Measurements from ENCODE around the gene PGAM4. TPM values are rescaled to one million over a fixed set of nuclear protein-coding genes. Genes with fewer than 3 reads are reported as not detected.

Gene PGAM4
- total and polyA plus RNA-seq, 2 donors (not counting 1 experiment from before 2014, with no cell fraction given) = not detected

DNA sequence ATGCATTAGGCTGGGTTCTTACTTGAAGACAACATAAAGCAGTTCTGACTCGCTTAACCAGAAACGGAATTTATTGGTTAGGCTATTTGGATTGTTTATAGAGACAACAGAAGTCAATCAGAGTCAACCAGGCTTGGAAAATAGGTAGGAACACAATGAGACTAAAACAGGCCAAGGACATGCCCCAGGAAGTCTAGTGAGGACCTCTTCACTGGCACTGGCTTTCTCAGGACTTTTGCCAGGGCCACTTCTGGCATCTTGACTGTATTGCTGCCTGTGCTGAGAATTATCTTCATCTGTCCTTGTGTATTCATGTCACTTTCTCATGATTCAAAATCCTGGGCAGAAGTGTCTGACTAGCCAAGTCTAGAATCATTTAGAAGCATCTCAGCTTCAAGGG, 19.6 kb downstream of the PGAM4 start:
- TF ChIP-seq, protein P1, sequence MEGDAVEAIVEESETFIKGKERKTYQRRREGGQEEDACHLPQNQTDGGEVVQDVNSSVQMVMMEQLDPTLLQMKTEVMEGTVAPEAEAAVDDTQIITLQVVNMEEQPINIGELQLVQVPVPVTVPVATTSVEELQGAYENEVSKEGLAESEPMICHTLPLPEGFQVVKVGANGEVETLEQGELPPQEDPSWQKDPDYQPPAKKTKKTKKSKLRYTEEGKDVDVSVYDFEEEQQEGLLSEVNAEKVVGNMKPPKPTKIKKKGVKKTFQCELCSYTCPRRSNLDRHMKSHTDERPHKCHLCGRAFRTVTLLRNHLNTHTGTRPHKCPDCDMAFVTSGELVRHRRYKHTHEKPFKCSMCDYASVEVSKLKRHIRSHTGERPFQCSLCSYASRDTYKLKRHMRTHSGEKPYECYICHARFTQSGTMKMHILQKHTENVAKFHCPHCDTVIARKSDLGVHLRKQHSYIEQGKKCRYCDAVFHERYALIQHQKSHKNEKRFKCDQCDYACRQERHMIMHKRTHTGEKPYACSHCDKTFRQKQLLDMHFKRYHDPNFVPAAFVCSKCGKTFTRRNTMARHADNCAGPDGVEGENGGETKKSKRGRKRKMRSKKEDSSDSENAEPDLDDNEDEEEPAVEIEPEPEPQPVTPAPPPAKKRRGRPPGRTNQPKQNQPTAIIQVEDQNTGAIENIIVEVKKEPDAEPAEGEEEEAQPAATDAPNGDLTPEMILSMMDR (IDR thresholded peaks at IDR 0.05) = no peak
- no peak for TF ChIP-seq EZH2 (IDR thresholded peaks at IDR 0.05; ENCODE audit: borderline replicate concordance, insufficient read depth, low read depth, low read length, poor library complexity, severe bottlenecking)
- ATAC-seq (ENCODE audit: low read depth) = no peak
- no peaks in the 10 kb centered on the region for H3K27me3 Mint-ChIP-seq
- Histone ChIP-seq H3K9me3 (ENCODE audit: control extremely low read depth in 1 of 3, control insufficient read depth in 2 of 3, insufficient read depth in 1 of 3, low read length in 2 of 3) (no peaks in the 10 kb centered on the region), H4K20me1 (ENCODE audit: control insufficient read depth, insufficient read depth, low read length, poor library complexity, severe bottlenecking) (no peaks in the 10 kb centered on the region), H3K4me3 (ENCODE audit: control extremely low read depth in 1 of 5, extremely low read depth in 1 of 5, insufficient read depth in 1 of 5, low read depth in 2 of 5, low read length in 4 of 5) (no peak overlapping the region), H3K4me1 (ENCODE audit: control insufficient read depth in 2 of 2, insufficient read depth in 2 of 2, low read length in 2 of 2) (no peaks in the 10 kb centered on the region), H3K9ac (ENCODE audit: low read length) (no peak overlapping the region), H3K27ac (ENCODE audit: low read length in 2 of 2) (no peak overlapping the region), H2AFZ (ENCODE audit: insufficient read depth, low read depth, low read length, poor library complexity, severe bottlenecking) (no peak overlapping the region), H3K27me3 (replicated peaks in 1 of 4; ENCODE audit: control extremely low read depth in 1 of 4, control insufficient read depth in 3 of 4, insufficient read depth in 4 of 4, low read length in 3 of 4) (no peaks in the 10 kb centered on the region), H3K79me2 (ENCODE audit: control insufficient read depth, insufficient read depth, low read length) (peaks cover 17% of the 10 kb centered on the region), H3K36me3 (replicated peaks in 1 of 2; ENCODE audit: control extremely low read depth in 1 of 2, control insufficient read depth in 1 of 2, extremely low read depth in 1 of 2, insufficient read depth in 2 of 2, low read length in 1 of 2) (no peaks in the 10 kb centered on the region), H3K4me2 (replicated peaks; ENCODE audit: low read depth, low read length, poor library complexity, severe bottlenecking) (no peak overlapping the region)
- no peak overlapping the region for H3K27ac Mint-ChIP-seq
- ChIA-PET CTCF (no interaction called here), POLR2A (no interaction called here)
- H3K4me3 Mint-ChIP-seq = no peak overlapping the region
- DNase-seq = no peak
- no CpG with 5 or more reads among the region's 2 CpGs for WGBS (ENCODE audit: insufficient coverage)
- H3K4me1 Mint-ChIP-seq = peaks cover 6% of the 10 kb centered on the region
- intact Hi-C loops (cut with micrococcal nuclease) = no loop called here
- H3K9me3 Mint-ChIP-seq (ENCODE audit: insufficient read depth) = no peaks in the 10 kb centered on the region

DNA sequence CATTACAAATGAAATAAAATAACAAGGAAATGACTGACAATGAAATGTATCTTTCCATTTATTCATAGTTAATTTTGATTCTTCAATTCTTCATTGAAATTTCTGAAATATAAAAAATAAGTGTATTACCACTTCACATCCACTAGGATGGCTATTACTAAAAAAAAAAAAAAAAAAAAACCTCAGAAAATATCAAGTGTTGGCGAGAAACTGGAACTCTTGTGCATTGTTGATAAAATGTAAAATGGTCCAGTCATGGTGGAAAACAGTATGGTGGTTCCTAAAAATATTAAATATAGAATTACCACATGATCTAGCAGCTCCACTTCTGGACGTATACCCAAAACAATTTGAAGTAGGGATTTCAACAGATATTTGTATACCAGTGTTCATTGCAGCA, 22.9 kb downstream of the PGAM4 start:
- H3K36me3 ChIP-seq (replicated peaks in 1 of 2; ENCODE audit: control extremely low read depth in 1 of 2, control insufficient read depth in 1 of 2, extremely low read depth in 1 of 2, insufficient read depth in 2 of 2, low read length in 1 of 2) = no peaks in the 10 kb centered on the region
- no peak overlapping the region for H3K4me3 ChIP-seq (ENCODE audit: control extremely low read depth in 1 of 5, extremely low read depth in 1 of 5, insufficient read depth in 1 of 5, low read depth in 2 of 5, low read length in 4 of 5)
- no peaks in the 10 kb centered on the region for H3K9me3 Mint-ChIP-seq (ENCODE audit: insufficient read depth)
- ATAC-seq (ENCODE audit: low read depth) (no peak), DNase-seq (no peak)
- no peak overlapping the region for H3K4me2 ChIP-seq (replicated peaks; ENCODE audit: low read depth, low read length, poor library complexity, severe bottlenecking)
- H3K4me1 ChIP-seq (ENCODE audit: control insufficient read depth in 2 of 2, insufficient read depth in 2 of 2, low read length in 2 of 2) = peaks cover 4 to 8% of the 10 kb centered on the region in 2 donors
- no peak overlapping the region for H3K27ac Mint-ChIP-seq
- H3K4me3 Mint-ChIP-seq = no peak overlapping the region
- no peaks in the 10 kb centered on the region for H3K27me3 Mint-ChIP-seq
- POLR2A ChIA-PET = no interaction called here
- H3K27me3 ChIP-seq (replicated peaks in 1 of 4; ENCODE audit: control extremely low read depth in 1 of 4, control insufficient read depth in 3 of 4, insufficient read depth in 4 of 4, low read length in 3 of 4) = no peaks in the 10 kb centered on the region
- TF ChIP-seq, protein P1 (IDR thresholded peaks at IDR 0.05) = no peak
- TF ChIP-seq EZH2 (IDR thresholded peaks at IDR 0.05; ENCODE audit: borderline replicate concordance, insufficient read depth, low read depth, low read length, poor library complexity, severe bottlenecking) = no peak
- no CpG with 5 or more reads among the region's 2 CpGs for WGBS (ENCODE audit: insufficient coverage)
- intact Hi-C loops (cut with micrococcal nuclease) = no loop called here
- H3K9me3 ChIP-seq (ENCODE audit: control extremely low read depth in 1 of 3, control insufficient read depth in 2 of 3, insufficient read depth in 1 of 3, low read length in 2 of 3) = no peaks in the 10 kb centered on the region
- CTCF ChIA-PET = no interaction called here
- no peak overlapping the region for H2AFZ ChIP-seq (ENCODE audit: insufficient read depth, low read depth, low read length, poor library complexity, severe bottlenecking)
- no peak overlapping the region for H3K27ac ChIP-seq (ENCODE audit: low read length in 2 of 2)
- H3K4me1 Mint-ChIP-seq = peaks cover 5% of the 10 kb centered on the region
- peaks cover 25% of the 10 kb centered on the region for H3K79me2 ChIP-seq (ENCODE audit: control insufficient read depth, insufficient read depth, low read length)
- no peaks in the 10 kb centered on the region for H4K20me1 ChIP-seq (ENCODE audit: control insufficient read depth, insufficient read depth, low read length, poor library complexity, severe bottlenecking)
- no peak overlapping the region for H3K9ac ChIP-seq (ENCODE audit: low read length)

Data from B cell (primary cell).